ENCODE results near the gene CD44. TPM values are rescaled to one million over a fixed set of nuclear protein-coding genes. Genes with fewer than 3 reads are reported as not detected.

The CD44 gene
- polyA plus RNA-seq, 1 donor from 2014 or later = 0.77 TPM

DNA sequence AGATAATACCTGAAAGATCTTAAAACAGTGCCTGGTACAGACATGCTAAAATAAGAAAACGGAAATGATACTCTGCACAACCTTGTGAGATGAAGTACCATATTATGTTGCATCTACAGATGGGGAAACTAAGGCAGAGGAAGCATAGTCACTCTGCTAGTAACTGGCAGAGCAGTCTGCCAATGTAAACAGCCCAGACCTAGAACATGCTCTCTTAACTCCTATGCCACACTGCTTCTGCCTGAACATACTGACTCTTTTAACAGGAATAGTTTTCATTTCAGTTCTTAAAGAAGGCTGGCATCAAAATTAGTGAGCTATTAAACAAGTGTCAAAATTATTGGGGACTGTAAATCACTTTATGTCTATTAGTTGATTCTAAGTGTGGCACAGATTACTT, 99.9 kb downstream of the CD44 start:
- Histone ChIP-seq H3K9ac (ENCODE audit: low read length) (no peak overlapping the region), H3K9me2 (ENCODE audit: insufficient read depth, low read length) (no peaks in the 10 kb centered on the region), H3K4me3 (ENCODE audit: low read length) (no peak overlapping the region), H4K20me1 (ENCODE audit: insufficient read depth) (no peaks in the 10 kb centered on the region), H3F3A (ENCODE audit: insufficient read depth, low read length, poor library complexity, severe bottlenecking) (no peaks in the 10 kb centered on the region), H2AFZ (ENCODE audit: low read depth, low read length) (no peak overlapping the region), H3K27ac (ENCODE audit: low read length) (no peak overlapping the region), H3K36me3 (ENCODE audit: insufficient read depth, low read length) (no peaks in the 10 kb centered on the region), H3K4me2 (ENCODE audit: low read length) (no peak overlapping the region), H3K9me3 (ENCODE audit: low read length) (no peaks in the 10 kb centered on the region), H3K27me3 (ENCODE audit: insufficient read depth, low read depth, low read length) (no peaks in the 10 kb centered on the region), H3K79me2 (replicated peaks; ENCODE audit: insufficient read depth, low read length) (no peaks in the 10 kb centered on the region)
- no peak for TF ChIP-seq MXI1 (conservative IDR thresholded peaks at IDR 0.05; ENCODE audit: poor library complexity, severe bottlenecking)
- TF ChIP-seq, protein P1, sequence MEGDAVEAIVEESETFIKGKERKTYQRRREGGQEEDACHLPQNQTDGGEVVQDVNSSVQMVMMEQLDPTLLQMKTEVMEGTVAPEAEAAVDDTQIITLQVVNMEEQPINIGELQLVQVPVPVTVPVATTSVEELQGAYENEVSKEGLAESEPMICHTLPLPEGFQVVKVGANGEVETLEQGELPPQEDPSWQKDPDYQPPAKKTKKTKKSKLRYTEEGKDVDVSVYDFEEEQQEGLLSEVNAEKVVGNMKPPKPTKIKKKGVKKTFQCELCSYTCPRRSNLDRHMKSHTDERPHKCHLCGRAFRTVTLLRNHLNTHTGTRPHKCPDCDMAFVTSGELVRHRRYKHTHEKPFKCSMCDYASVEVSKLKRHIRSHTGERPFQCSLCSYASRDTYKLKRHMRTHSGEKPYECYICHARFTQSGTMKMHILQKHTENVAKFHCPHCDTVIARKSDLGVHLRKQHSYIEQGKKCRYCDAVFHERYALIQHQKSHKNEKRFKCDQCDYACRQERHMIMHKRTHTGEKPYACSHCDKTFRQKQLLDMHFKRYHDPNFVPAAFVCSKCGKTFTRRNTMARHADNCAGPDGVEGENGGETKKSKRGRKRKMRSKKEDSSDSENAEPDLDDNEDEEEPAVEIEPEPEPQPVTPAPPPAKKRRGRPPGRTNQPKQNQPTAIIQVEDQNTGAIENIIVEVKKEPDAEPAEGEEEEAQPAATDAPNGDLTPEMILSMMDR (IDR thresholded peaks at IDR 0.05; ENCODE audit: poor library complexity, severe bottlenecking) = no peak
- no peak for TF ChIP-seq POLR2AphosphoS5 (IDR thresholded peaks at IDR 0.05)
- TF ChIP-seq SMC3 (conservative IDR thresholded peaks at IDR 0.05; ENCODE audit: poor library complexity) = no peak
- TF ChIP-seq TAF1 (IDR thresholded peaks at IDR 0.05; ENCODE audit: low read depth) = no peak

DNA sequence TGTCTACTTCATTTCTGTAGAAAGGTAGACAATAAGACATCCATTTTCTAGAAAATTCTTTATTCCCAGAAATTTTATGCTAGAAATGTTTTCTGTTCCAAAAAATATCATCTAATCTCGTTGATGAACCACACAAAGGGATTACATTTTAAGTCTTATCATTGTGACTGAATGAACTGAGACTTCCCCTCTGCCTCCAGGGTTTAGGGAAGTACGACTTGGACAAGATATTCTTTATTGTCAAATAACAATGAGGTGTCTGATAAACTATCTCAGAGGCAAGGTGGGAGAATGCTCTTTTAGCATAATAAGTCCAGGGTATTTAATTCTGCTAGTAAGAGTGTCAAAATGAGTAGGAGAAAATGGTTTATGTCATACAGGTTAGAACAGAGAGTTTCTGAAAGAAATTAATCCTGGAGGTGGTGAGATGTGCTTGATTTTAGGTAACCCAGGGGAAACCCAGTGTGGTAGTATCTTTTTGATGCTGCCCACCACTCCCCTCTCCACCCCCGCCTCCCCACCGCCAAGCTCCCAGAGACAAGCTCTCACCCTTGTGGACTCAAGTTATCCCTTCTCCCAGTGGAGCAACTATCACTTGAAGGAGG, 100.6 kb downstream of the CD44 start:
- Histone ChIP-seq H3K27ac (ENCODE audit: low read length) (no peak overlapping the region), H2AFZ (ENCODE audit: low read depth, low read length) (no peak overlapping the region), H3K79me2 (replicated peaks; ENCODE audit: insufficient read depth, low read length) (no peaks in the 10 kb centered on the region), H4K20me1 (ENCODE audit: insufficient read depth) (no peaks in the 10 kb centered on the region), H3K4me3 (ENCODE audit: low read length) (no peak overlapping the region), H3K27me3 (ENCODE audit: insufficient read depth, low read depth, low read length) (no peaks in the 10 kb centered on the region), H3K9ac (ENCODE audit: low read length) (no peak overlapping the region), H3K4me2 (ENCODE audit: low read length) (no peak overlapping the region), H3K9me2 (ENCODE audit: insufficient read depth, low read length) (no peaks in the 10 kb centered on the region), H3K36me3 (ENCODE audit: insufficient read depth, low read length) (no peaks in the 10 kb centered on the region), H3K9me3 (ENCODE audit: low read length) (no peaks in the 10 kb centered on the region), H3F3A (ENCODE audit: insufficient read depth, low read length, poor library complexity, severe bottlenecking) (no peaks in the 10 kb centered on the region)
- no peak for TF ChIP-seq RAD21 (conservative IDR thresholded peaks at IDR 0.05)
- TF ChIP-seq, protein P1 (IDR thresholded peaks at IDR 0.05; ENCODE audit: poor library complexity, severe bottlenecking) = no peak

DNA sequence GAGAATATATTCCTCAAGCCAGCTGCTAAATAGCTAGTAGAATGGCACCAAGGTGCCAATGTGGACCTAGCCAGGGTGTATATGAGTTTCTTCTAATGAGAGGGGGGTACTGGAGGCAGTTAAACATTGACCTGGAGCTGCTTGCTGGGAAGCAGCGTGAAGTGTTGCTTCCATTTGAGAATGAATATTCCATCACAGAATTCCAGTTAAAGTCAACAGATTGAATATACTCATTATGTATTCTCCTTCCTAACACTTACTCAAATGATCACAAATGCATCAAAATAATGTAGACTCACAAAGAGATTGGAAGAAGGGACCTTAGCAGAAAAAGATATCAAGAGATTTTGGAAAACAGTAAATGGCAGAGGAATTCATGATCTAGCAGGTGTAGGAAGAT, 102.1 kb downstream of the CD44 start:
- no peaks in the 10 kb centered on the region for H4K20me1 ChIP-seq (ENCODE audit: insufficient read depth)
- H3F3A ChIP-seq (ENCODE audit: insufficient read depth, low read length, poor library complexity, severe bottlenecking) = no peaks in the 10 kb centered on the region
- H3K4me3 ChIP-seq (ENCODE audit: low read length) = no peak overlapping the region
- no peak overlapping the region for H3K9ac ChIP-seq (ENCODE audit: low read length)
- TF ChIP-seq EP300 (conservative IDR thresholded peaks at IDR 0.05; ENCODE audit: poor library complexity, severe bottlenecking) (no peak), MXI1 (conservative IDR thresholded peaks at IDR 0.05; ENCODE audit: poor library complexity, severe bottlenecking) (no peak), EZH2 (IDR thresholded peaks at IDR 0.05; ENCODE audit: borderline replicate concordance, insufficient read depth, low read length, poor library complexity, severe bottlenecking) (no peak), POLR2AphosphoS5 (IDR thresholded peaks at IDR 0.05) (no peak)
- TF ChIP-seq, protein P2, sequence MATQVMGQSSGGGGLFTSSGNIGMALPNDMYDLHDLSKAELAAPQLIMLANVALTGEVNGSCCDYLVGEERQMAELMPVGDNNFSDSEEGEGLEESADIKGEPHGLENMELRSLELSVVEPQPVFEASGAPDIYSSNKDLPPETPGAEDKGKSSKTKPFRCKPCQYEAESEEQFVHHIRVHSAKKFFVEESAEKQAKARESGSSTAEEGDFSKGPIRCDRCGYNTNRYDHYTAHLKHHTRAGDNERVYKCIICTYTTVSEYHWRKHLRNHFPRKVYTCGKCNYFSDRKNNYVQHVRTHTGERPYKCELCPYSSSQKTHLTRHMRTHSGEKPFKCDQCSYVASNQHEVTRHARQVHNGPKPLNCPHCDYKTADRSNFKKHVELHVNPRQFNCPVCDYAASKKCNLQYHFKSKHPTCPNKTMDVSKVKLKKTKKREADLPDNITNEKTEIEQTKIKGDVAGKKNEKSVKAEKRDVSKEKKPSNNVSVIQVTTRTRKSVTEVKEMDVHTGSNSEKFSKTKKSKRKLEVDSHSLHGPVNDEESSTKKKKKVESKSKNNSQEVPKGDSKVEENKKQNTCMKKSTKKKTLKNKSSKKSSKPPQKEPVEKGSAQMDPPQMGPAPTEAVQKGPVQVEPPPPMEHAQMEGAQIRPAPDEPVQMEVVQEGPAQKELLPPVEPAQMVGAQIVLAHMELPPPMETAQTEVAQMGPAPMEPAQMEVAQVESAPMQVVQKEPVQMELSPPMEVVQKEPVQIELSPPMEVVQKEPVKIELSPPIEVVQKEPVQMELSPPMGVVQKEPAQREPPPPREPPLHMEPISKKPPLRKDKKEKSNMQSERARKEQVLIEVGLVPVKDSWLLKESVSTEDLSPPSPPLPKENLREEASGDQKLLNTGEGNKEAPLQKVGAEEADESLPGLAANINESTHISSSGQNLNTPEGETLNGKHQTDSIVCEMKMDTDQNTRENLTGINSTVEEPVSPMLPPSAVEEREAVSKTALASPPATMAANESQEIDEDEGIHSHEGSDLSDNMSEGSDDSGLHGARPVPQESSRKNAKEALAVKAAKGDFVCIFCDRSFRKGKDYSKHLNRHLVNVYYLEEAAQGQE (IDR thresholded peaks at IDR 0.05; ENCODE audit: borderline replicate concordance) = no peak
- H3K27me3 ChIP-seq (ENCODE audit: insufficient read depth, low read depth, low read length) = no peaks in the 10 kb centered on the region
- H2AFZ ChIP-seq (ENCODE audit: low read depth, low read length) = no peak overlapping the region
- H3K36me3 ChIP-seq (ENCODE audit: insufficient read depth, low read length) = no peaks in the 10 kb centered on the region
- no peaks in the 10 kb centered on the region for H3K79me2 ChIP-seq (replicated peaks; ENCODE audit: insufficient read depth, low read length)
- no peak overlapping the region for H3K4me2 ChIP-seq (ENCODE audit: low read length)
- no peaks in the 10 kb centered on the region for H3K9me3 ChIP-seq (ENCODE audit: low read length)
- no peaks in the 10 kb centered on the region for H3K9me2 ChIP-seq (ENCODE audit: insufficient read depth, low read length)
- no peak overlapping the region for H3K27ac ChIP-seq (ENCODE audit: low read length)
